ENCODE measurements around the gene GAREM1.

The GAREM1 gene

DNA sequence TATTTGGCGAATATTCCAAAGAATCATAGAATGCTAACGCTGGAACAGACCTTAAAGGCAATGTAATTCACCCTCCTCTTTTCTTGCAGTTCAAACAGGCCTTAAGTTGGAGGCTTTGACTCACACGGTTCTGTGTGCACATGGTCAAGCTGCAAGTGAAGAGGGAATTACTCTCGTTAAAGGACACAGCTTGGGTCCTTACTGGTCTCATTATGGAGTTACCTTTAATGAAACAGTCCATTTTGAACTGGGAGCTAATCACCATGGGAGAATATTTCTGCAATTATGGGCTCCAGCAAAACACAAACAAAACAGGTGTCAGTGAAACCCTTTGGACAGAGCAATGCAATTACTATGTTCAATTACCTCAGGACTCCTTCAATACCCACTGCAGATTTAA lies 135.5 kb downstream of the GAREM1 start:
- in situ Hi-C loops (cut with MboI; ENCODE audit: low sequenced_read_pairs) = no loop called here

DNA sequence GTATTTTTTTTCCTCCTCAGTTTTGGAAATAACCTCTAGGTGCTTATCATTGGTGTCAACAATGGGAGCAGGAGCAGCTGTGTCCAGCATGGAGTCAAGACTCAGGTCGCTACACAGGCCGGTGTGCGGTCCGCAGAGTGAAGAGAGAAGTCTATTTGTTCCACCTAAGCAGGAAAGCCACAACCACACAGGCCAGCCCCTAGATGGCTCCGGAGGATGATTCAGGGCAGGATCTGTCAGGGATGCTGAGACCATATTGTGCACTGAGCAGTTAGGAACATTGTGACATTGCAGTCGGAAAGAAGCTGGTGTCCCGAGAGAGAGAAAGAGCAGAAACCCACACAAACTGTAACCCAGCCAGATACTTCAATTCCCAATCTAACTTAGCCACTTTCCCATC lies 136.9 kb downstream of the GAREM1 start:
- in situ Hi-C loops (cut with MboI; ENCODE audit: low sequenced_read_pairs) = no loop called here

DNA sequence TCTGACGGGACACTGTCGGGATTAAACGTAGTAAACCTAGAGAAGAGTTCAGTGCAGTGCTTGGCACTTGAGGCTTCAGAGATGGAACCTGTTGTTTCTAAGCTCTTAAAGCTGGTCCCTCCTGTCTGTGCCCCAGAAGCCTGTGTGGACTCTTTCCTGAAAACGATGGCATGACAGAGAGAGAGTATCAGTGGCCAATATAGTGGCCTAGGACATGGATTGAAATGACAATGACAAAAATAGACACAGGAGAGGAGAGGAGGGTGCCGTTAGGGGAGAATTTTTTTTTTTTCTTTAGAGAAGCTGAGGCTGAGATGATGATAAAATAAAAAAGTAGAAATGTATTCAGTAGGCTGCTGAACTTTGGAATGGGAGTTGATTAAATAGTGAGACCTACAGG lies 138.0 kb downstream of the GAREM1 start:
- in situ Hi-C loops (cut with MboI; ENCODE audit: low sequenced_read_pairs) = no loop called here

DNA sequence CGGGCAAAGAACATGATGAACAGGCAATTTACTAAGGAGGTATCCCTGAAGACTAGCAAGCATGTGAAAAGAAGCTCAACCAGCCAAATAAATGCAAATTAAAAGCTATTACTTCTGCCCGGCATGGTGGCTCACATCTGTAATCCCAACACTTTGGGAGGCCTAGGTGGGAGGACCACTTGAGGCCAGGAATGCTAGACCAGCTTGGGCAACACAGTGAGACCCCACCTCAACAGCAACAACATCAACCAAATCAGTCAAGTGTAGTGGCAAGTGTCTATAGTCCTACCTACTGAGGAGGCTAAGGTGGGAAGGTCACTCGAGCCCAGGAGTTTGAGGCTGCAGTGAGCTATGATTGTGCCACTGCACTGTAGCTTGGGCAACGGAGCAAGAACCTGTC lies 141.7 kb downstream of the GAREM1 start:
- in situ Hi-C loops (cut with MboI; ENCODE audit: low sequenced_read_pairs) = no loop called here

DNA sequence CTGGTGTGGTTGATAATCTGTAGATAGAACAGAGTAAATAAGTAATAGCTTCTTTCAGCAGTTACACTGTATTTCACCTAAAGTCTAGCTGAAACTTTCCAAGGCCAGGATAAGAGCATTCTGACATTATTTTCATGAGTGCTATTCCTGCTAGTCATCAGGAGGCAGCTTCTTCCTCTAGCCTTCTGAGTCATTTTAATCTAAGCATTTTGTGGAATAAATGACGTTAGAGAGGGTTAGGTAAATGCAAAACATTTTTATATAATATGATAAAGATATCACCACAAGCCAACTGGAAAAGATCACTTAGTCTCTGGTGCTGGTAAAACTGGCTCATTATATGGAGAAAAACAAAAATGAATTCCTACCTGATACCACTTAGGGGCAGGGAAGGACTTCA lies 142.3 kb downstream of the GAREM1 start:
- in situ Hi-C loops (cut with MboI; ENCODE audit: low sequenced_read_pairs) = no loop called here

DNA sequence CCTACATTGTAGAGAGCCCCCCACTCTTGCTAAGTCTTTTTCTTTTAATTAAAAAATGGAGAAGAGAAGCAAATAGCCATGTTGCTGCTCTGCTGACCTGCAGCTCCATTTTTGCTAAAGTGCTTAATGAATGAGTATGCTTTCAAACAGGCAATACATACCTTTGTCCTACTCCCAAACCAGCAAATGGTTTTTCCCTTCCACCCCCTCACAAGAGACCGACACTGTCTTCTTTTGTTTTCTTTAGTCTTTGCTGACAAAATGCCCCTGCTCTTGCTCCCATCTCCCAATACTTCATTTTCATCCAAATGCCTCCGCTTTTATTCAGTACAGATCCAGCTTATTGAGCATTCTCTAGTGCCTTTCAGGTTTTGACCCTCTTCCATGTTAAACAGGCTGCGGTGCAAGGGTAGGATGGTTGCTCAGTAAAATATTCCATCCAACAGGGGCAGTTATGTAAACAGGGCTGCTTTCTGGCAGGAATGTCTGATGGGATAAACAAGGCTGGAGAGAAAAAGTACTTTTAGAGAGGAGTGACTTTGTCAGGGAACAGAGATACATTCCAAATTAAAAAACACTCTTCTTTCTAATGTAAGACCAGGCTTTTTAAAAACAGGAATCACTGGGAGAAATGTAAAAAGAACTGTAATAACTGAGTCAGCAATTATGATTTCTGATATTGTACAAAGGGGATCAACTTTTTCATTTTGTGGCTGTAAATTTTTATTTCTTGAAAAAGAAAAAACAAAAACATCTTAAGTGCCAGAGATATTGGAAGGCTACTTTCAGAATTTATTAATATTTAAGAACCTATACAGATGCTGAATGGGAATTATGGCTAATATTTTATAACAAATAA lies 144.0 kb downstream of the GAREM1 start:
- in situ Hi-C loops (cut with MboI; ENCODE audit: low sequenced_read_pairs) = no loop called here

DNA sequence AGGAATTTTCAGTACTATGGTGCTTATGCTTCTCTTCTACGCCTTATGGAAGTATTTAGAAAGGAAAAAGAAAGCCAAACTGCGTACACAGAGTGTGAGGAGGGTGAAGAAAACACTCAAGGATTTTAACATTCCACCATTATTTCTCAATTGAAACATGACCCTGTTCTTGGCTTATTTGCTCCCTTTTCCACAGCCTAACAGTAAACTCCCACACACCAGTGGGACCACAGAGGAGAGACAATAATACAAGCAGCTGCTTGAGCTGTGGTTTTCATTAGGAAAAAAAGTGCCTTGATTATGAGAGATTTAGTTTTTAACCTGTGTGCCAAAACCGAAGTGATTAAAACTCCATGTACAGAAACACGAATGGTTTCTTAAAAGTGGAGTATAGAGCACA lies 146.5 kb downstream of the GAREM1 start:
- in situ Hi-C loops (cut with MboI; ENCODE audit: low sequenced_read_pairs) = no loop called here

DNA sequence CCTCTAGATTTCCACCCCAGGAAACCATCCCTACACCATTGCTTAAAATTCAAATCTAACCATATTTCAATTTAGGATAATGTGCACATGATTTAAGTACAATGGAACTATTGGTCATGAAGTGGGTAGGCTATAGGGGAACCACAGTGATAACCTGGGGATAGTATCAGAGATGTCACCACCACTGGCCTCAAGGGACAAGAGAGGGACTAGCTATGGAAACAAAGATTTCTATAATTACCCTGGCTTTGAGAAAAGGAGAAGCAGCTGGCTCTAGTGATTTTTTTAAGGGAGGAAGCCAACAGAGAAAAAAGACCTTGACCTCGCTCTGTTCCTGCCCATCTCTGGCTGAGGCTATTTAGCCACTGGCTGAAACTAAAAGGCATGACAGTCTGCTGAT lies 148.9 kb downstream of the GAREM1 start:
- in situ Hi-C loops (cut with MboI; ENCODE audit: low sequenced_read_pairs) = no loop called here

DNA sequence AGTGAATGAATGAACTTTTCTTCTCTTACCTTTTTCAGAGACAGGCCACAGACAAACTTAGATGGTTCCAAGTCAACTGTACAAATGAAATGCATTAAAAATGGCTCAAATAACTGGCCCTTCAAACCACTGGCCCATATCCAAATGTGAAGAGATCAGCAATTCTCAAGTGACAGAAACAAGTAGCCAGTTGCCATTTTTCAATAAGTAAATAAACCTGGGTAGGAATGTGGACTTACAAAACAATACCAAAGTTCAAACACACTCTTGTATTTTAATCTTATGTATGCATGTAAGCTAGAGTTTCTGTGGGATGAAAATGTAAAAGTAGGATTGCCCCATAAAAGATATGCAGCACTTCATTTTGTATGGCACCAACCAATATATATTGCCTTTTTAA lies 151.6 kb downstream of the GAREM1 start:
- in situ Hi-C loops (cut with MboI; ENCODE audit: low sequenced_read_pairs) = no loop called here

DNA sequence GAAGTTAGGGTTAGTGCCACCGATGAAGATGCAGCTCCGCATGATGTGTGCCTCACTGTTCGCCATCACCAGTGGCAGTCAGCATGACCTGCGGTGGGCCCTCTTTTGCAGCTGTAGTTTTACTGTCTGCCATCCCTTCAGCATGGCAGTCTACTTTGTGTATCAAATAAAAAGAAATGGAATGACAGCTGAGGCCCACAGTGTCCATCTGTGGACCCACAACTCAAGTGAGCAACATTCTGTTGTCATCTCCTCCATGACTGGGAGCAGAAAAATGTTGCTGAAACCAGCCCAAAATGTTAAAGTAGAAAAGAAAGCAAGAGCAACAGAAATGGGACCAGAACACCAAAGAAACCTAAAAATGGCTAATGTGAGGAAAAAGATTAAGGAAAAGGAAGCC lies 152.1 kb downstream of the GAREM1 start:
- in situ Hi-C loops (cut with MboI; ENCODE audit: low sequenced_read_pairs) = no loop called here

DNA sequence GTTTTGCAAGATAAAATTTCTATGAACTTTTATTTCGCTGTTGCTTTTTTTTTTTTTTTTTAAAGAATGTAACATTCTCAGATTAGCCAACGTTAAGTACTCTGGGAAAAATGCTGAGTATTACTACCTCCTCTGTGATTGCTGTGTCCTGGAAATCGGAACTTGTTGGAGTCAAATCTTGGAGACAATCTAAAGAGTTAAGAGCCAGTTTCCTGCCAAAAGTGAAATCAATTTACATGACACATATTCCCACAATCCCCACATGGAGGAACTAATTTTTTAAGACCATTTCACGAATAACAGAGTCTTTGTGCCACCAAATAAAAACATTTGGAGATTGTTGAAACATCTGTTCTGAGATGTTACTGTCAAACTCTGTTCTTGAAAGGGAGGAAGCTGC lies 153.0 kb downstream of the GAREM1 start:
- in situ Hi-C loops (cut with MboI; ENCODE audit: low sequenced_read_pairs) = no loop called here

DNA sequence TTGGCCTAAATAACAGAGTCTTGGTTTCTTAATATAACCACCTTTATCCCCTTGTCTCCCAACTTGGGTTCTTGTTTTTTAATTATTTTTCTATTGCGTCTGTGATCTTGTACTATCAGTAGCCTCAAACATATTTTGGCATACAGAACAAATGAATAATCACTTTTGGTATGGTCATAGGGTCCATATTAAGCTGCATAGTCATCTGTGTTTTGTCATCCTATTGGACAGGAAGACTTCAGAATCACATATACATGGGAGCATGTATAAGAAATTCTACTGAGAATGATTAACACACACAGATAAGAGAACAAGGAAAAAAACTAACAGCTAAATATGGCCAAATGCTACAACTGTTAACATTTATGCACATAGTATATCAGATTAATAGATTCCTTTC lies 154.8 kb downstream of the GAREM1 start:
- in situ Hi-C loops (cut with MboI; ENCODE audit: low sequenced_read_pairs) = no loop called here

DNA sequence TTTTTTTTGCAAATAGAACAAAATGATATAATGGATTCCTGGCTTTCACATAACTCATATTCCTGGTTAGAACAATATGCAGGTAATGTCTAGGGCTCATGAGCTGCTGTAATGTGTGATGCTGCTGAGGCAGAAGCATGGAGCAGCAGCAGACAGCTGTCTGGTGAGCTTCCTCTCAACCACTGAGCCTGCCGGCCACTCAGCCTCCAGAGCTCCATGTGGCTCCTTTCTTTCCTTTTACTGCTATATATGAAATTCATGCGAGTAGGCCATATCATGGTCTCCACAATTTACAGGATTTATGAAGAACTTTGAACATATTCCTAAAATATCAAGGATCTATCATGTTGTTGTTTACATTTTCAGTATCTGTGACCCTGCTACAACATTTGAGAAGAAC lies 159.9 kb downstream of the GAREM1 start:
- in situ Hi-C loops (cut with MboI; ENCODE audit: low sequenced_read_pairs) = no loop called here

DNA sequence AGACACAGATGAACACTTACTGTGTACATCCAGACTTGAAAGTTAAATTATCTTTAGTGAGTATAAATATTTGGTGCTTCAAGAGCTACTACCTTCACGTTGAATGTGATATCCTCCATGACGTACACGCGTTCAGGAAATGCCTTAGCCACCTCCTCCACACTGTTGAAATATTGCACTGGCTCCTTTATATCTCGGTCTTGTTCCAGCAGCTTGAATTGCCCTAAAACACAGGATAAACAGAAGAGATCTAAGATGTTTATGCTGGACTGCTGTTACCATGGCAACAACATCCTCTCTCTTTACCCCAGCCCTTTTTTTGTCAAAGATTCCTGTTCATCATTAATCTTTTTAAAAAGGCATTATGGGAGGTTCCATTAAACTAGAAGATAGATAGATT lies 160.6 kb downstream of the GAREM1 start:
- in situ Hi-C loops (cut with MboI; ENCODE audit: low sequenced_read_pairs) = no loop called here

DNA sequence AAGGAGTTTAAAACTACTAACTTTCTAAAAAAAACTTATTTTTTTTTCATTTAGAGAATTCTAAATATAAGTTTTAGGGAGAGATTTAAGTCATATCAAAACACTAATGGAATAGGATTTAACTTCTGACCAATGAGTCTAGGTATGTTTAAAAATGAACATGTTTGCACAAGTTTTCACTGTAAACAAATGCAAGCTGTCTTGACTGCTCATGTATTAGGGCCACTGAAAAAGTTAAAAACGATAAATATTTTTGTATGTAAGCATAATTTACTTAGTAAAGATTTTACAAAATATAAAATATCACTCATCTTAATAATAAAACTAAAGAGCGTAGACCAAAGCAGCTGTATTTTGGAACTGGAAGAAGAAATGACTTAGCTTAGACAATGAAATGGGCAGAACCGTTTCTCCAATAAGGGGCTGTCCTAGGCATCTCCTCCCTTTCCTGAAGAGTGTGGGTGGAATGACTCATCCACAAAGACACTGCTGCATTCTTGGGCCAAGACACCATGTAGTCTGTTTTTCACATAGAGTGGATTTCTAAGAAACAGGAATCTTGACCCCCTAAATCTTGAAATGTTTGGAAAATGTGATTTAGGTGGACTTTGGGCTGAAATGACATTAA lies 162.1 kb downstream of the GAREM1 start:
- in situ Hi-C loops (cut with MboI; ENCODE audit: low sequenced_read_pairs) = no loop called here

DNA sequence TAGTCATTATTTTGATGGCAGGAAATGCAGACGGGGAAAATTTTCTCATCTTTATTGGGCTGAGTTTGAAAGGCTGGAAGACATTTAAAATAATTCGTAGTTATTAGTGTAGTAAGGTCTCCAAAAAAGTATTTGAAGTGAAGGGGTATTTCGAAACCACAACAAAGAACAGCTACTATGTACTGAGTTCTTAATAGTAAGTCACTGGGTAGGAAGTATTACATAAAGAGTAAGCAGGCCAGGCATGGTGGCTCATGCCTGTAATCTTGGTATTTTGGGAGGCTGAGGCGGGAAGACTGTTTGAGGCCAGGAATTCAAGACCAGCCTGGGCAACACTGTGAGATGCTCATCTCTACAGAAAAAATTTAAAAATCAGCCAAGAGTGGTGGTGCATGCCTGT lies 167.3 kb downstream of the GAREM1 start:
- in situ Hi-C loops (cut with MboI; ENCODE audit: low sequenced_read_pairs) = no loop called here

DNA sequence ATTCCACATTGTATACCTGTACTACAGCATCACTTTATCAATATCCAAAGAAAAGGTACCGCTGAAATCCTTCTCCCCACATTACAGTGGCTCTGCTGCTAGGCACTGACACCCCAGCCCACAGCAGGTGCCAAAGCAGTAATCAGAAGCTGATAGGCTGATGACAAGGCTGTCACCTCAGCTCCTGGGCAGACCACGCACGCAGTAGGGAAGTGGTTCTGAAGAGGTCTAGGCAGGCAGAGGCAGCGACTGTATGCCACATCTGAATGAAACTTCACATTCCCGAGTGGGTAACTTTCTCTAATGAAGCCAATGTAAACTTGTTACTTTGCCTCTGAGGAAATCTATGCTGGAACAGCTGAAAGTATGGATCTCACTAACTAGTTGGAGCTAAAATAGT lies 167.9 kb downstream of the GAREM1 start:
- in situ Hi-C loops (cut with MboI; ENCODE audit: low sequenced_read_pairs) = no loop called here

DNA sequence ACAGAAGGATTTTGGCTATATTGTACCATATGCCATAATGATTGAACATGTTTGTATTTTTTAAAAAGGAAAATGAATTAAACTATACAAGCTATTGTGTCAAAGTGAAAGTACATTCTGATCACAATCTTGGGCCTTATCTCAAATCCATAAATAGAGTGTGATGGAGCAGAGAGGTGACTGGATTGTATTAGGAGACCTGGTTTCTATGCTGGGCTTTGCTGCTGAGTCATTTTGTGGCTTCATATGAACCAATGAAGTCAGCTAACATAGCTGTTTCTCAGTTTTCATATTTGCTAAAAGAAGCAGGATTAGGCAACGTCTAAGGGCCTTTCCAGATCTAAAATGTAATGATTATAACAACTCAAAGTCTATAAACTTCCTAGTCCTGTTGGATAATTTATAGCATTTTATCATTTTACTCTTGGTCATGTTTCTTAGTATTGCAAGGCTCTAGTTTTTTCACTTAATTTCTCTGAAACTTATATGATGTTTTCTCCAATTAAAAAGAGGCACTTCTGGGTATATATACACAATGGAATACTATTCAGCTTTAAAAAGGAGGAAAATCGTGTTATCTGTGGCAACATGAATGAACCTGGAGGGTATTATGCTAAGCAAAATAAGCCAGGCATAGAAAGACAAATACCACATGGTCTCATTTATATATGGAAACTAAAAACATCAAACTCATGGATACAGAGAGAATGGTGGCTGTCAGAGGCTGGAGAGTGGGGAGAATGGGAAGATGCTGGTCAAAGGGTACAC lies 168.5 kb downstream of the GAREM1 start:
- in situ Hi-C loops (cut with MboI; ENCODE audit: low sequenced_read_pairs) = no loop called here

DNA sequence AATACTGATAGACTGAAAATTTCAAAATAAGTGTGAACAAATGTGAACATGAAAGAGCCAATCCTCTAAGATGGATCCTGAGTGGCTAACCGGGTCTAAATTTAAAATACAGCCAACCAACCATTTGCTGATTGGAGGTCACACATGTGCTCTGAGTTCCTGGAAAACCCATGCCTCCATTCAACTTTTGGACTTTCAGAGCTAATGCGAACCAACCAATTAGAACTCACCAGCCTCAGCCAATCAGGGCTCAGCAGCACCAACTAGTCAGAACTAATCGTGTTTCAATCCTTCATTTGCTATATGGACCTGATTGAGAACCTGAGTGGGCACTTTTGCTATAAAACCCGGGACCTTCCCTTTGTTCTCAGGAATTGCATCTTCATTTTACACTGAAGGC lies 169.3 kb downstream of the GAREM1 start:
- in situ Hi-C loops (cut with MboI; ENCODE audit: low sequenced_read_pairs) = no loop called here

DNA sequence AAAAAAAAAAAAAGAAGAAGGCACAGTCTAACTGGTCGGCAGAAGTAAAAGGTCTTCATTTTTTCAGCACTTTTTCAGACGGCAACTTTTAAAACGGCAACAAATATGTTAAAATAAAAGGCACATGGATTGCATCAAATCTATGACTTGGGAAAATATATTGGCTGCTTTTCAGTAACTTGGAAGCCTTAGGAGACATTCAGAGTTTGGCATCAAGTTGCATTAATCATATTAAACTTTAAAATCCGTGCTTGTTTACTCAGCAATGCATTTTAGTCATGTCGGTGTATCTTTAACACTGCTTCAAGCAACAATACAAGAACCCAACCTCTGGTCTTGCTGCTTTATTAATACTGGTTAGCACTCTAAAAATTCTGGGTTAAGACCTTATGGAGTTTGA lies 169.8 kb downstream of the GAREM1 start:
- in situ Hi-C loops (cut with MboI; ENCODE audit: low sequenced_read_pairs) = no loop called here

DNA sequence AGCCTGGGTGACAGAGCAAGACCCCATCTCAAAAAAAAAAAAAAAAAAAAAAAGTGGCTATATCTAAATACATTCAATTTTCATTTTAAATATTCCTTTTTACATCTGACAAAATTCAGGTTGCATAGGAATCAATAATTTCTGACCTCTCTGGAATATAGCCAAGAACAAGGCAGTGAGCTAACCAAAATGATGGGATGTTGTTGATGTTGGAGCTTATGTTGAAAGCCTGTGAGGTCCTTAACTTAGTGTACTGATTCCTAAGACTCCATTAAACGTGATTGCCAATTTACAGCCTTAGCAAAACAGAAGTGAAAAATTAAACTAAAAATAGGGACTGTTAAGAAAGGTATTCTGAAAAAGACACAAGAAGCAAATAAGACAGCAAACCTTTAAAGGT lies 171.2 kb downstream of the GAREM1 start:
- in situ Hi-C loops (cut with MboI; ENCODE audit: low sequenced_read_pairs) = no loop called here

DNA sequence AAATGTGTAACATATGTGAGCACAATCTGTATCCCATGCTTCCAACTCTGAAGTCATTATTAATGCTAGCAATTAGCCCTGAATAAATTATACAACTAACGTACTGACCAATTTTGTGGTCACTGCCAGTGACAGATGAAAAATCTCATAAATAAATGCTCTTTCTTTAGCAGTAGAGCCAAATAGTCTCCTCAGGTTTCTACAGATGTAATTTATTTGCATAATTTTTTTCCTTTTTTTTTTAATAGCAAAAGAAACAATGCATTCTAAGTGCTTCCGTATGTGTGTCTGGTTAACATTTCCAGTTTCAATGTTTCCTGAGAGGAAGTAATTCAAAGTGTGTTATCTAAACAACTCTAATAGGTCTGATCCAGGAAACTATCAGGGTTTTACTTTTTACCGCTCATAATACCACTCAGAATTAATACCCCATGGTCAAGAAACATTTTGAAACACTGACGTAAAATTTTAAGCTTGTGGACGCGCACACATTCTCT lies 172.5 kb downstream of the GAREM1 start:
- in situ Hi-C loops (cut with MboI; ENCODE audit: low sequenced_read_pairs) = no loop called here

All from hTERT RPE-1 (cell line).